Loucy (cell line): ENCODE measurements around the gene ROMO1.

ENCODE experiments used
- H2AFZ ChIP-seq: fragments of 200-600 bp; sonication (generic); 2 replicates; pipeline ENCODE4 v1.6.0; 2016; ENCODE audit warnings: antibody characterized with exemption, mild to moderate bottlenecking, low read length, moderate library complexity
- H3F3A ChIP-seq: fragments of 200-600 bp; 2 replicates; pipeline ENCODE4 v1.6.0; 2016; ENCODE audit warnings: antibody characterized with exemption, low read depth, mild to moderate bottlenecking
- H3K27me3 ChIP-seq: fragments of 200-600 bp; sonication (generic); 2 replicates; pipeline ENCODE4 v1.6.1; 2014; ENCODE audit warnings: low read length, mild to moderate bottlenecking; ENCODE audit not compliant: insufficient read depth, poor library complexity, severe bottlenecking
- H3K36me3 ChIP-seq: fragments of 200-600 bp; sonication (generic); 2 replicates; pipeline ENCODE4 v1.6.1; 2016; ENCODE audit warnings: low read length; ENCODE audit not compliant: insufficient read depth
- H3K4me1 ChIP-seq: fragments of 200-600 bp; sonication (generic); 2 replicates; pipeline ENCODE4 v1.5.1; 2014; ENCODE audit warnings: low read length, mild to moderate bottlenecking; ENCODE audit not compliant: insufficient read depth, poor library complexity, severe bottlenecking
- H3K4me2 ChIP-seq: fragments of 200-600 bp; sonication (generic); 2 replicates; pipeline ENCODE4 v1.6.0; 2014; ENCODE audit warnings: antibody characterized with exemption, low read length, low read depth, mild to moderate bottlenecking; ENCODE audit not compliant: poor library complexity, severe bottlenecking
- H3K4me3 ChIP-seq: fragments of 200-600 bp; sonication (generic); 2 replicates; pipeline ENCODE4 v1.5.1; 2014; ENCODE audit warnings: low read length, mild to moderate bottlenecking, mixed read lengths; ENCODE audit not compliant: poor library complexity, severe bottlenecking
- H3K79me2 ChIP-seq: fragments of 200-600 bp; sonication (generic); 2 replicates; pipeline ENCODE4 v1.6.1; 2014; ENCODE audit warnings: low read length; ENCODE audit not compliant: insufficient read depth
- H3K9ac ChIP-seq: fragments of 200-600 bp; sonication (generic); 2 replicates; pipeline ENCODE4 v1.6.0; 2014; ENCODE audit warnings: mild to moderate bottlenecking, low read depth, low read length, moderate library complexity; ENCODE audit not compliant: poor library complexity, severe bottlenecking
- H3K9me2 ChIP-seq: fragments of 200-600 bp; sonication (generic); replicated peaks from 2 replicates; pipeline ENCODE4 v1.6.1; 2016; ENCODE audit warnings: low read depth, low read length, mixed read lengths
- H3K9me3 ChIP-seq: fragments of 200-600 bp; sonication (generic); 2 replicates; pipeline ENCODE4 v1.6.1; 2014; ENCODE audit warnings: mild to moderate bottlenecking, antibody characterized with exemption, low read length, low read depth; ENCODE audit not compliant: insufficient read depth
- H4K20me1 ChIP-seq: fragments of 200-600 bp; sonication (generic); 2 replicates; pipeline ENCODE4 v1.6.0; 2014; ENCODE audit warnings: antibody characterized with exemption, low read length, mild to moderate bottlenecking; ENCODE audit not compliant: insufficient read depth, poor library complexity, severe bottlenecking
- EZH2phosphoT487 ChIP-seq: fragments of 200-600 bp; IDR thresholded peaks from 2 replicates; pipeline ENCODE4 v1.6.1; 2018; ENCODE audit warnings: antibody characterized with exemption, mild to moderate bottlenecking, moderate library complexity, borderline replicate concordance
- TF ChIP-seq, protein P1 (sequence below): fragments of 200-600 bp; sonication (generic); conservative IDR thresholded peaks from 2 replicates; pipeline ENCODE4 v1.5.1; 2014; ENCODE audit warnings: mild to moderate bottlenecking, antibody characterized with exemption, low read length

Gene ROMO1

DNA sequence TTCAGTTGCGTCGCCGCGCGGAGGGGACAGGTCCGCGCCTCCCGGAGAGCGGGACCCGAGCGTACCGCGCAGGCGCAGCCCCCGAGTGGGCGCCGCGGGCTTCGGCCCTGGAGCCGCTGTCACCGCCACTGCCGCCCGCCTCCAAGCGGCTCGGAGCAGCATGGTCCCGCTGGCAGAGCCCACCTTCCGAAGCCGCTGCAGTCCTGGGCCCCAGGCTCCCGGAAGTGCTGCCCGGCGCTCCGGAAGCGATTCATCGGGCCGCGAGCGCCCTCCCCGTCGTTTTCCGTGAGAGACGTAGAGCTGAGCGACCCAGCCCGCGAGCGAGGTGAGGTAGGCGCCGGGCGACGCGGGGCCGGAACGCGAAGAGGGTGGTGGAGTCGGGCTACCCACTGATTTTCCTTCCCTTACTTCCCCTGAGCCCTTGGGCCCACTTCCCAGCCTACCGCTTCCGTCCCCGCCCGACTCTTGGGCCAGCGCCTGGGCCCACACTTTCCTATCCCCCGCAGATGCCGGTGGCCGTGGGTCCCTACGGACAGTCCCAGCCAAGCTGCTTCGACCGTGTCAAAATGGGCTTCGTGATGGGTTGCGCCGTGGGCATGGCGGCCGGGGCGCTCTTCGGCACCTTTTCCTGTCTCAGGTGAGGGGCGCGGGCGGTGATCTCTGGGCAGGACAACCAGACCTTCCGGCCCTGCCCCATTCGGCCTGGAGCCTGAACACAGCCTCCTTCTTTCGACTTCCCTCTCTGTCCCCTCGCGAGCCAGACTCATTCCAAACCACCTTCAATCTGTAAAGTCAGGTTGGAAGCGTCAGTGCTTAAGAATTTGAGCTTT lies at the start of gene ROMO1, which contains the start of gene NFS1:
Gene ROMO1, plus strand, starts transcription at position 279 of the 830 bp plus-strand sequence. Its CDS starts 228 bp downstream, at position 507.
Gene NFS1, minus strand, starts transcription at position 226 of the 830 bp plus-strand sequence. Its CDS starts 64 bp downstream, at position 162.
- peak within 1 kb of the TSS; percentile 93 for H3K4me2 ChIP-seq
- H3K36me3 ChIP-seq, result peaks cover 35% of the 10 kb centered on the region
- no peaks in the 10 kb centered on the region for H3K27me3 ChIP-seq
- H2AFZ ChIP-seq, result peak within 1 kb of the TSS; percentile 98
- H3K9me3 ChIP-seq, result no peaks in the 10 kb centered on the region
- peaks cover 26% of the 10 kb centered on the region for H3K4me1 ChIP-seq
- H3K9me2 ChIP-seq, result no peaks in the 10 kb centered on the region
- TF ChIP-seq, protein P1, sequence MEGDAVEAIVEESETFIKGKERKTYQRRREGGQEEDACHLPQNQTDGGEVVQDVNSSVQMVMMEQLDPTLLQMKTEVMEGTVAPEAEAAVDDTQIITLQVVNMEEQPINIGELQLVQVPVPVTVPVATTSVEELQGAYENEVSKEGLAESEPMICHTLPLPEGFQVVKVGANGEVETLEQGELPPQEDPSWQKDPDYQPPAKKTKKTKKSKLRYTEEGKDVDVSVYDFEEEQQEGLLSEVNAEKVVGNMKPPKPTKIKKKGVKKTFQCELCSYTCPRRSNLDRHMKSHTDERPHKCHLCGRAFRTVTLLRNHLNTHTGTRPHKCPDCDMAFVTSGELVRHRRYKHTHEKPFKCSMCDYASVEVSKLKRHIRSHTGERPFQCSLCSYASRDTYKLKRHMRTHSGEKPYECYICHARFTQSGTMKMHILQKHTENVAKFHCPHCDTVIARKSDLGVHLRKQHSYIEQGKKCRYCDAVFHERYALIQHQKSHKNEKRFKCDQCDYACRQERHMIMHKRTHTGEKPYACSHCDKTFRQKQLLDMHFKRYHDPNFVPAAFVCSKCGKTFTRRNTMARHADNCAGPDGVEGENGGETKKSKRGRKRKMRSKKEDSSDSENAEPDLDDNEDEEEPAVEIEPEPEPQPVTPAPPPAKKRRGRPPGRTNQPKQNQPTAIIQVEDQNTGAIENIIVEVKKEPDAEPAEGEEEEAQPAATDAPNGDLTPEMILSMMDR, result peak; percentile 21; the same call in 1 of the 2 replicates
- TF ChIP-seq EZH2phosphoT487, result no peak
- H3K9ac ChIP-seq, result peak within 1 kb of the TSS; percentile 86
- peaks cover 25% of the 10 kb centered on the region for H3F3A ChIP-seq
- H3K79me2 ChIP-seq, result peaks cover 38% of the 10 kb centered on the region; the same call in 1 of the 2 replicates
- H3K4me3 ChIP-seq, result peak within 1 kb of the TSS; percentile 92
- H4K20me1 ChIP-seq, result peaks cover 29% of the 10 kb centered on the region

DNA sequence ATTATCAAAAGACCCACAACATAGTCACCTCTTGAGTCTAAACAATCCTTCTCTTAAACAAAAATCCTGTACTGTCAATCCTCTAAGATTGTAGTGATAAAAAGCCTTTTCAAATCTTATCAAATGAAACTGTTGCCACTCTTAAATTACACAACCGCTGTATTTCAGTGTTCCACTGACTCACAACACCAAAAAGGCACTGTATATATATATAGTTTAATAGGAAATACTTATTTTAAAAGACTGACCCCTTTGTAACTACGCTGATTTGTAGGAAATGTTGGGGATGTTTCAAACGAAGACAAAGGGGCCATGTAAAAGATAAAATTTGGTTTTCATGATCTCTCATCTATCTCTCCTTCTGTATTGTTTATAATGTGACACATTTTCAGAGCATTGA lies 48.6 kb upstream of the ROMO1 start:
- no peaks in the 10 kb centered on the region for H3K27me3 ChIP-seq
- H3K9me2 ChIP-seq, result no peaks in the 10 kb centered on the region
- no peaks in the 10 kb centered on the region for H3K9me3 ChIP-seq
- H3K36me3 ChIP-seq, result peaks cover 42% of the 10 kb centered on the region
- TF ChIP-seq EZH2phosphoT487, result no peak
- TF ChIP-seq, protein P1, result no peak
- H3K79me2 ChIP-seq, result peaks cover 99% of the 10 kb centered on the region
- no peak overlapping the region for H3K4me3 ChIP-seq
- H4K20me1 ChIP-seq, result peaks cover 85% of the 10 kb centered on the region
- no peak overlapping the region for H3K4me2 ChIP-seq
- H3K4me1 ChIP-seq, result peaks cover 8% of the 10 kb centered on the region
- H3F3A ChIP-seq, result no peaks in the 10 kb centered on the region
- H2AFZ ChIP-seq, result no peak overlapping the region
- H3K9ac ChIP-seq, result no peak overlapping the region

DNA sequence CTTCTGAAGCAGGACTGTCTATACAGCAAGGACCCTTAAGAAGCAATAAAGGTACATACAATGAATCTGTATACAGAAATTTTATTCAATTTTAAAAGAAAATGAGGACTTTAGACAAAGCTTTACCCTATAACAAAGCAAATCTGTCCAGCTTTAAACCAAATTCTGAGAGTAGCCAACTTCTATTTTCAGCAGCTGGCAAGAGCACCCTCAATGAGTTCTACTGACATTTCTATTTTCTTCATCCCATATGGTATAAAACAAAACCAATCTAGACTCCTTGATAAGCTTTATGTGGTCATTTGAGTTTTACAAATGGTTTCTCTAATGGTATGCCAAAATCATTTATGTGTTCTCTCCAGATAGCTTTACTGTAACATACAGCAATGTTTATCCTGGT lies 47.2 kb upstream of the ROMO1 start:
- Histone ChIP-seq H4K20me1 (peaks cover 92% of the 10 kb centered on the region), H3K79me2 (peaks cover 100% of the 10 kb centered on the region), H3K4me2 (no peak overlapping the region), H3K36me3 (peaks cover 51% of the 10 kb centered on the region), H3K9me2 (no peaks in the 10 kb centered on the region), H3K9ac (no peak overlapping the region), H3K4me1 (peaks cover 17% of the 10 kb centered on the region), H3K9me3 (no peaks in the 10 kb centered on the region), H2AFZ (no peak overlapping the region), H3K4me3 (no peak overlapping the region), H3K27me3 (no peaks in the 10 kb centered on the region), H3F3A (no peaks in the 10 kb centered on the region)
- TF ChIP-seq, protein P1, result no peak
- no peak for TF ChIP-seq EZH2phosphoT487
